HUES48 (cell line): ENCODE results near the gene PTPRD.

ENCODE experiments used
- H3K27ac ChIP-seq: one replicate; pipeline ENCODE4 v1.7.0; 2013; ENCODE audit warnings: low read depth, low read length, inconsistent platforms
- H3K27me3 ChIP-seq: 2 replicates; pipeline ENCODE4 v1.6.1; 2013; ENCODE audit warnings: mild to moderate bottlenecking, low read length; ENCODE audit not compliant: control insufficient read depth, insufficient read depth
- H3K36me3 ChIP-seq: 2 replicates; pipeline ENCODE4 v1.6.1; 2013; ENCODE audit warnings: low read length; ENCODE audit not compliant: control insufficient read depth, insufficient read depth
- H3K4me1 ChIP-seq: 2 replicates; pipeline ENCODE4 v1.6.1; 2013; ENCODE audit warnings: mild to moderate bottlenecking, low read length; ENCODE audit not compliant: control insufficient read depth, insufficient read depth
- H3K4me3 ChIP-seq: 2 replicates; pipeline ENCODE4 v1.5.1; 2013; ENCODE audit warnings: mild to moderate bottlenecking, low read depth, low read length
- H3K9ac ChIP-seq: 2 replicates; pipeline ENCODE4 v1.6.1; 2013; ENCODE audit warnings: mild to moderate bottlenecking, low read depth, low read length, moderate library complexity
- H3K9me3 ChIP-seq: 2 replicates; pipeline ENCODE4 v1.6.1; 2013; ENCODE audit warnings: low read length; ENCODE audit not compliant: control insufficient read depth, insufficient read depth

The PTPRD gene

DNA sequence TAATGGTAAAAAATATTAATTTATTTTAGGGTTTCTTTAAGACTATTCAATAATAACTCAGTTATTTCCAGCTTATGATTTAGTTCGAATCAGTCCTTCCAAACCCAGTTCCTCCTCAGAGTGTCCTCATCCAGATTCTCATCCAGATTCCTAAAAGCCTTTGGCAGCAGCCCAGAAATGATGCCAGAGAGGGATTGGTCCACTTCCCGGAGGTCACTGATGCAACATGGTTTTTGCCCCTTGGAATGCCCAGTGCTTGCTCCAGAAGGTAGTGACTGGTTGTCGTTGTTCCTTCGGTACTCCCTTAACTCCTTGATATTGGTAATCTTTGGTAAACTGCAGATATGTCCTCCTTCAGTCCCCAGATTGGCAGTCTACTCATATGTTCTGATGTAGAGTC is 2320.1 kb downstream of the PTPRD start:
- Histone ChIP-seq H3K4me1 (no peaks in the 10 kb centered on the region), H3K27ac (no peak overlapping the region), H3K4me3 (no peak overlapping the region), H3K9me3 (no peaks in the 10 kb centered on the region), H3K27me3 (no peaks in the 10 kb centered on the region), H3K36me3 (no peaks in the 10 kb centered on the region), H3K9ac (no peak overlapping the region)

GRCh38 chr9:8289681-8290080 is 2323.1 kb downstream of the PTPRD start:
- Histone ChIP-seq H3K4me1 (no peaks in the 10 kb centered on the region), H3K9ac (no peak overlapping the region), H3K9me3 (no peaks in the 10 kb centered on the region), H3K36me3 (no peaks in the 10 kb centered on the region), H3K4me3 (no peak overlapping the region), H3K27ac (no peak overlapping the region), H3K27me3 (no peaks in the 10 kb centered on the region)

DNA sequence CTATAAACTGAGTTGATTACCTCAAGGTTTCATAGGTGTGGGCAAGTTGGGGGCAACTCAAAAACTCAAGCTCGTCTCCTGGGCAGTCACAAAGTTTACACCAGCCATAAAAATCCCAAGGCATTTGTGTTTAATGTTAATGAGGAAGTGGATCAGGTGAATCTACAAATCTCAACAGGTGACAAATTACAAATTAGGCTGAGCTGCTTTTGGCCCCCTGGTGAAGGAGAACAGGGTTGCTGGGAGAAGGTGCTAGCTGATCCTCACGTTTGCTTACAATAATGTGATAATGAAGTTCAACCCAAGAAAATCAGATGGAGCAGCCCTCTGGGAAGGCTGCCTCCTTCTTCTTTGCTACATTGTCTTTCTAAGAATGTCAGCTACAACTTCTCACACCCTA is 2324.8 kb downstream of the PTPRD start:
- no peaks in the 10 kb centered on the region for H3K27me3 ChIP-seq
- H3K4me1 ChIP-seq, result no peaks in the 10 kb centered on the region
- H3K9ac ChIP-seq, result no peak overlapping the region
- no peak overlapping the region for H3K27ac ChIP-seq
- H3K4me3 ChIP-seq, result no peak overlapping the region
- no peaks in the 10 kb centered on the region for H3K9me3 ChIP-seq
- H3K36me3 ChIP-seq, result no peaks in the 10 kb centered on the region

- Histone ChIP-seq H3K27ac (no peak overlapping the region), H3K9me3 (no peaks in the 10 kb centered on the region), H3K27me3 (no peaks in the 10 kb centered on the region), H3K4me1 (no peaks in the 10 kb centered on the region), H3K9ac (no peak overlapping the region), H3K36me3 (no peaks in the 10 kb centered on the region), H3K4me3 (no peak overlapping the region)
Measured at GRCh38 chr9:8287501-8287900, 2325.3 kb downstream of the PTPRD start.

GRCh38 chr9:8284884-8285283 is 2327.9 kb downstream of the PTPRD start:
- H3K27ac ChIP-seq, result no peak overlapping the region
- H3K9me3 ChIP-seq, result no peaks in the 10 kb centered on the region
- no peaks in the 10 kb centered on the region for H3K4me1 ChIP-seq
- H3K9ac ChIP-seq, result no peak overlapping the region
- H3K27me3 ChIP-seq, result no peaks in the 10 kb centered on the region
- no peak overlapping the region for H3K4me3 ChIP-seq
- no peaks in the 10 kb centered on the region for H3K36me3 ChIP-seq

DNA sequence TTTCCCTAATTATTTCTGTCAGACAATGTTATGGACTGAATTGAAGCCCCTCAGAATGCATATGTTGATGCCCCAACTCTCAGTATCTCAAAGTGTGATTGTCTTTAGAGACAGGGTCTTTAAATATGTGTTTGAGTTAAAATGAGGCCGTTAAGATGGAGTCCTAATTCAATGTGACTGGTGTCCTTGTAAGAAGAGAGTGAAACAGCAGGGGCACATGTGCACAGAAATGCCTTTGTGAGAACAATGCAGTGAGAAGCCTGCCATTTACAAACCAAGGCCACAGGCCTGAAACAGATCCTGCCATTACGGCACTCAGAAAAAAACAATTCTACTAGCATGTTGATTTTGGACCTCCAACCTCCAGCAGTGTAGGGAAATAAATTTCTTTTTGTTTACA is 2330.3 kb downstream of the PTPRD start:
- Histone ChIP-seq H3K27ac (no peak overlapping the region), H3K27me3 (no peaks in the 10 kb centered on the region), H3K9me3 (no peaks in the 10 kb centered on the region), H3K4me3 (no peak overlapping the region), H3K9ac (no peak overlapping the region), H3K36me3 (no peaks in the 10 kb centered on the region), H3K4me1 (no peaks in the 10 kb centered on the region)

- H3K9ac ChIP-seq, result no peak overlapping the region
- H3K27ac ChIP-seq, result no peak overlapping the region
- no peak overlapping the region for H3K4me3 ChIP-seq
- H3K36me3 ChIP-seq, result no peaks in the 10 kb centered on the region
- no peaks in the 10 kb centered on the region for H3K27me3 ChIP-seq
- peaks cover 2% of the 10 kb centered on the region; the same call in 1 of the 2 replicates for H3K9me3 ChIP-seq
- no peaks in the 10 kb centered on the region for H3K4me1 ChIP-seq
Measured at GRCh38 chr9:8280811-8281210, 2332.0 kb downstream of the PTPRD start.

GRCh38 chr9:8278048-8278447 is 2334.8 kb downstream of the PTPRD start:
- Histone ChIP-seq H3K27me3 (no peaks in the 10 kb centered on the region), H3K4me3 (no peak overlapping the region)

DNA sequence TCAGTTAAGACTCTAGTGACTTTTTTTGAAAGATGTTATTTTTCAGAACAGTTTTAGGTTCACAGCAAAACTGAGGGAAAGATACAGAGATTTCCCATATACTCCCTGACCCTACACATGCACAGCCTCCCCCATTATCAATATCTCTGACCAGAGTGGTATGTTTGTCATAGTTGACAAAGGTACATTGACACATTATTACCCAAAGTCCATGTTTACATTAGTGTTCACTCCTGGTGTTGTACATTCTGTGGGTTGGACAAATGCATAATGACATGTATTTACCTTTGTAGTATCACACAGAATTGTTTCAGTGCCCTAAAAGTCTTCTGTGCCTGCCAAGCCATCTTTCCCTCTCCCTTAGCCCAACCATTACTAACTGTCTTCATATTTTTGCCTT is 2342.6 kb downstream of the PTPRD start:
- Histone ChIP-seq H3K36me3 (no peaks in the 10 kb centered on the region), H3K27me3 (no peaks in the 10 kb centered on the region), H3K27ac (no peak overlapping the region), H3K9me3 (peaks cover 6% of the 10 kb centered on the region; the same call in 1 of the 2 replicates), H3K9ac (no peak overlapping the region), H3K4me1 (no peaks in the 10 kb centered on the region), H3K4me3 (no peak overlapping the region)

More at GRCh38 chr9:8278048-8278447, 2334.8 kb downstream of the PTPRD start:
- Histone ChIP-seq H3K9ac (no peak overlapping the region), H3K36me3 (no peaks in the 10 kb centered on the region), H3K4me1 (no peaks in the 10 kb centered on the region), H3K9me3 (peaks cover 13% of the 10 kb centered on the region), H3K27ac (no peak overlapping the region)

- H3K4me3 ChIP-seq, result no peak overlapping the region
- H3K36me3 ChIP-seq, result no peaks in the 10 kb centered on the region
- no peaks in the 10 kb centered on the region for H3K4me1 ChIP-seq
- H3K27ac ChIP-seq, result no peak overlapping the region
- no peaks in the 10 kb centered on the region for H3K27me3 ChIP-seq
- H3K9me3 ChIP-seq, result no peaks in the 10 kb centered on the region
- no peak overlapping the region for H3K9ac ChIP-seq
Measured at GRCh38 chr9:8268881-8269280, 2343.9 kb downstream of the PTPRD start.

GRCh38 chr9:8268216-8268878 is 2344.5 kb downstream of the PTPRD start:
- H3K9me3 ChIP-seq, result no peaks in the 10 kb centered on the region
- H3K4me1 ChIP-seq, result 0 out of 2 replicates have a peak, but pooled peaks cover under 1% of the 10 kb centered on the region
- H3K4me3 ChIP-seq, result no peak overlapping the region
- no peaks in the 10 kb centered on the region for H3K27me3 ChIP-seq
- no peaks in the 10 kb centered on the region for H3K36me3 ChIP-seq
- H3K9ac ChIP-seq, result no peak overlapping the region
- no peak overlapping the region for H3K27ac ChIP-seq
